LNCaP clone FGC (cell line): Measurements from ENCODE around the gene ATAD3B.
"Not testable (repeated sequence)": the region's sequence is repeated elsewhere in the genome, so short reads cannot be mapped to it uniquely, and the experiment has no call there.

Experiments used
- DNase-seq: peaks from one replicate; pipeline ENCODE4 v3.0.0-alpha.2; 2011; ENCODE audit warnings: low read depth
- H3K4me3 ChIP-seq: 2 replicates; pipeline ENCODE4 v1.5.1; 2011; ENCODE audit warnings: mild to moderate bottlenecking, low read depth, low read length, control low read depth
- CTCF ChIP-seq: IDR thresholded peaks from 2 replicates; pipeline ENCODE4 v1.5.1; 2012; ENCODE audit warnings: mild to moderate bottlenecking; ENCODE audit not compliant: control insufficient read depth, insufficient read depth; ENCODE audit errors: extremely low read depth

The ATAD3B gene

GRCh38 chr1:1425753-1426495 is 45.6 kb upstream of the ATAD3B start:
- DNase-seq = no peak
- TF ChIP-seq CTCF = no peak
- H3K4me3 ChIP-seq = no peak overlapping the region

- H3K4me3 ChIP-seq = no peak overlapping the region
- no peak for TF ChIP-seq CTCF
- no peak for DNase-seq
Measured at GRCh38 chr1:1426496-1427105, 45.0 kb upstream of the ATAD3B start.

DNA sequence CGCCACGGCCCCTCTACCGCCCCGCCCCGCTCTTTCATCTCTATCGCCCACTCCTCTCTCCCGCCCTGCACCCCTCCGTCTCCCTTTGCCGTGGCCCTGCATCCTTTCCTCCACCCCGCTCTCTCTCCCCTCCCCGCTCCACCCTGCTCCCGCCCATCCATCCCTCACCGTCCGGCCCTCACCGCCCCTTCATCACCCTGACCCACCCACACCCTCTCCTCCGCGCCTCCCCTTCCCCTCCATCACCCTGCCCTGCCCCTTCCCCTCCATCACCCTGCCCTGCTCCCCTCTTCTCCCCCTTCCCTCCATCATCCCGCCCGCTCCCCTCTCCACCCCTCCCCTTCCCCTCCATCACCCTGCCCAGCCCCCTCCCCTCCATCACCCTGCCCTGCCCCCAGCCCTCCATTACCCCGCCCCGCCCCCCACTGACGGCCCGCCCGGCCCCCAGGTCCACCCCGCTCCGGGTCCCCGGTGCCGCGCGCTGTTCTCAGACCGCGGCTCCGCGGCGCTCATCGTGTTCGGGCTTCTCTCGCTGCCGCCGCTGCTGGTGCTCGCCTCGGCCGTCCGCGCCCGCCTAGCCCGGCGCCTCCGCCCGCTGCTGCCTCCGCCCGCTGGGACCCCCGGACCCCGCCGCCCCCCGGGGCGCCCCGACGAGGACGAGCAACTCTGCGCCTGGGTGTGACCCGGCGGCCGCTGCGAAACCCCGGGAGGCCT is 44.3 kb upstream of the ATAD3B start:
- no peak for TF ChIP-seq CTCF
- DNase-seq = no peak
- no peak overlapping the region for H3K4me3 ChIP-seq

GRCh38 chr1:1427820-1428148 is 43.8 kb upstream of the ATAD3B start:
- H3K4me3 ChIP-seq = no peak overlapping the region
- no peak for TF ChIP-seq CTCF
- DNase-seq = no peak

DNA sequence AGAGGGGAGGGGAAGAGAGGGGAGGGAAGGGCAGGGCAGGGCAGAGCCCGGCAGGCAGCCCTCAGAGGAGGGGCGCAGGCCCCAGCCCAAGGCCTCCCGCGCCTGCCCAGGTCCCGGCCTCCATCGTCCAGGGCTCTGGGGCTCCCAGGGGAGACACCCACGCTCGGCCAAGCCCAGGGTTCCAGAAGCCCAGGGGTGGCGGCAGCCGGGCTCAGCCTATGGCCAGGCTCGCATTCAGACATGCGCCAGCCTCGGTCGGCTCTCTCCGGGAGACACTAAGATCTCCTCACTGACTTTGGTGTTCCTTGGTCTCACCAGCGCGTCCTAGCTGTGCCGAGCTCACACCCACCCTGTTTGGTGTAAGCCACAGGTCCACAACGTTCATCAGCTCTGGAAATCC is 43.4 kb upstream of the ATAD3B start:
- DNase-seq = no peak
- H3K4me3 ChIP-seq = no peak overlapping the region
- TF ChIP-seq CTCF = no peak

GRCh38 chr1:1428967-1429366 is 42.6 kb upstream of the ATAD3B start:
- DNase-seq, H3K4me3 ChIP-seq: not testable (repeated sequence)

DNA sequence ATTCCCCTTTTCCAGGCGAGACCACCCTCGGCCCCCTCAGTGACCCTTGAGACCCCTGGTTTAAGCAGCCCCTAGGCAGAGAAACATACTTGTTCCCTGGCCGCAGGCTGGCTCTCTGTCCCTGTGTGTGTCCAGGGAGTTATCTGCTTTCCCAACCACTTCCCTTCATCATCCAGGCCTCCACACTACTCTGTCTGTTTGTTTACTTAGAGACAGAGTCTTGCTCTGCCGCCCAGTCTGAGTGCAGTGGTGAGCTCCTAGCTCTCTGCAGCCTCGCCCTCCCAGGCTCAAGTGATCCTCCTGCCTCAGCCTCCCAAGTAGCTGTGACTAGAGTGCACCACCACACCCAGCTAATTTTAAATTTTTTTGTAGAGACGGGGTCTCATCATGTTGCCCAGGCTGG is 41.9 kb upstream of the ATAD3B start:
- TF ChIP-seq CTCF = no peak
- no peak overlapping the region for H3K4me3 ChIP-seq
- DNase-seq = no peak
